Kidney epithelial cell (primary cell): ENCODE data around the gene PHB1. TPM values are rescaled to one million over a fixed set of nuclear protein-coding genes. Genes with fewer than 3 reads are reported as not detected.

Experiments used
- DNase-seq: peaks from one replicate; pipeline ENCODE4 v3.0.0-alpha.2; 2010; ENCODE audit warnings: low read depth
- H3K27me3 ChIP-seq: 2 replicates; pipeline ENCODE4 v1.6.0; 2011; ENCODE audit warnings: low read length; ENCODE audit not compliant: control insufficient read depth, insufficient read depth
- H3K36me3 ChIP-seq: 2 replicates; pipeline ENCODE4 v1.5.1; 2011; ENCODE audit warnings: low read length; ENCODE audit not compliant: control insufficient read depth, insufficient read depth
- H3K4me3 ChIP-seq: 2 replicates; pipeline ENCODE4 v1.5.1; 2011; ENCODE audit warnings: low read depth, mild to moderate bottlenecking, control low read depth, low read length
- total RNA-seq: library from RNA; depleted of rRNA; stranded (reverse); fragments of >200 nt; gene quantifications from 2 replicates; pipeline ENCODE4 v1.2.3, GENCODE V29; 2015
- TF ChIP-seq, protein P1 (sequence below): IDR thresholded peaks from 2 replicates; pipeline ENCODE4 v1.5.1; 2011; ENCODE audit warnings: mild to moderate bottlenecking, moderate library complexity, low read length, control low read depth, inconsistent platforms; ENCODE audit not compliant: insufficient read depth, poor library complexity, severe bottlenecking

Gene PHB1
- total RNA-seq, 1 donor from 2014 or later = 143 TPM

DNA sequence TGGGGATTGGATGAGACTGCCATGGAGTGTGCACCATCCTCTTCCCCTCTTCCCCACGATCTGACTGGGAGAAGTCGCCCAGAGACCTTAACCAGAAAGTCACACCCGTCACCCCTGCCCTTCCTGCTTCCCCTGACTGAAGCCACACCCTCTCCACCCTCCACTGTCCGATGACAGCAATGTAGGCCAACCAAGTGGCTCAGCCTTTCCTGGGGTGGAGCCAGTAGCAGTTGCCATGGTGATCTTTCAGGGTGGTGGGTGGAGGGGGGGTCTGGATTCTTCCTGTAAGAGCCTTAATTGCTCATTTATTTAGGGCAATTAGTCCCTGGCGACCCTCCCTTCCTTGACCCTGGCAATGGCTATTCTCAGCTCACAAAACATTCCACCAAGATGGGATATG, 37.5 kb upstream of the PHB1 start:
- H3K4me3 ChIP-seq = no peak overlapping the region
- peaks cover 4% of the 10 kb centered on the region for H3K27me3 ChIP-seq
- no peaks in the 10 kb centered on the region for H3K36me3 ChIP-seq
- TF ChIP-seq, protein P1, sequence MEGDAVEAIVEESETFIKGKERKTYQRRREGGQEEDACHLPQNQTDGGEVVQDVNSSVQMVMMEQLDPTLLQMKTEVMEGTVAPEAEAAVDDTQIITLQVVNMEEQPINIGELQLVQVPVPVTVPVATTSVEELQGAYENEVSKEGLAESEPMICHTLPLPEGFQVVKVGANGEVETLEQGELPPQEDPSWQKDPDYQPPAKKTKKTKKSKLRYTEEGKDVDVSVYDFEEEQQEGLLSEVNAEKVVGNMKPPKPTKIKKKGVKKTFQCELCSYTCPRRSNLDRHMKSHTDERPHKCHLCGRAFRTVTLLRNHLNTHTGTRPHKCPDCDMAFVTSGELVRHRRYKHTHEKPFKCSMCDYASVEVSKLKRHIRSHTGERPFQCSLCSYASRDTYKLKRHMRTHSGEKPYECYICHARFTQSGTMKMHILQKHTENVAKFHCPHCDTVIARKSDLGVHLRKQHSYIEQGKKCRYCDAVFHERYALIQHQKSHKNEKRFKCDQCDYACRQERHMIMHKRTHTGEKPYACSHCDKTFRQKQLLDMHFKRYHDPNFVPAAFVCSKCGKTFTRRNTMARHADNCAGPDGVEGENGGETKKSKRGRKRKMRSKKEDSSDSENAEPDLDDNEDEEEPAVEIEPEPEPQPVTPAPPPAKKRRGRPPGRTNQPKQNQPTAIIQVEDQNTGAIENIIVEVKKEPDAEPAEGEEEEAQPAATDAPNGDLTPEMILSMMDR = no peak
- no peak for DNase-seq

GRCh38 chr17:49450735-49451134, 36.1 kb upstream of the PHB1 start:
- H3K4me3 ChIP-seq = no peak overlapping the region
- H3K36me3 ChIP-seq = no peaks in the 10 kb centered on the region
- DNase-seq = no peak
- TF ChIP-seq, protein P1 = no peak
- peaks cover 6% of the 10 kb centered on the region for H3K27me3 ChIP-seq

DNA sequence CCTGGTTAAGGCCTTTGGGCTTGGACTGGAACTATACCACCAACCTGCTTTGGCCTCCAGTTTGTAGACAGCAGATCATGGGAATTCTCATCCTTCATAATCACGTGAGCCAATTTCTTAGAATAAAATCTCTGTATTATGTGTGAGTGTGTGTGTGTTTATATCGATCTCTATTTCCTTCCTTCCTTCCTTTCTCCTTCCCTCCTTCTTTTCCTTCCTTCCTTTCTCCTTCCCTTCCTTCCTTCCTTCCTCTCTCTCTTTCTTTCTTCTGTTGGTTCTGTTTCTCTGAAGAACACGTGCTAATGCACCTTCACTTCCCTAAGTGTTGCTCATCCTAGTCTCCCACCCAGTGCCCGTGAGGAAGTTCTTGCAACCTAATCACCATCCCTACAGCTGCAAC, 35.5 kb upstream of the PHB1 start:
- no peaks in the 10 kb centered on the region for H3K36me3 ChIP-seq
- TF ChIP-seq, protein P1 = no peak
- peaks cover 8% of the 10 kb centered on the region for H3K27me3 ChIP-seq
- no peak overlapping the region for H3K4me3 ChIP-seq
- DNase-seq = no peak

DNA sequence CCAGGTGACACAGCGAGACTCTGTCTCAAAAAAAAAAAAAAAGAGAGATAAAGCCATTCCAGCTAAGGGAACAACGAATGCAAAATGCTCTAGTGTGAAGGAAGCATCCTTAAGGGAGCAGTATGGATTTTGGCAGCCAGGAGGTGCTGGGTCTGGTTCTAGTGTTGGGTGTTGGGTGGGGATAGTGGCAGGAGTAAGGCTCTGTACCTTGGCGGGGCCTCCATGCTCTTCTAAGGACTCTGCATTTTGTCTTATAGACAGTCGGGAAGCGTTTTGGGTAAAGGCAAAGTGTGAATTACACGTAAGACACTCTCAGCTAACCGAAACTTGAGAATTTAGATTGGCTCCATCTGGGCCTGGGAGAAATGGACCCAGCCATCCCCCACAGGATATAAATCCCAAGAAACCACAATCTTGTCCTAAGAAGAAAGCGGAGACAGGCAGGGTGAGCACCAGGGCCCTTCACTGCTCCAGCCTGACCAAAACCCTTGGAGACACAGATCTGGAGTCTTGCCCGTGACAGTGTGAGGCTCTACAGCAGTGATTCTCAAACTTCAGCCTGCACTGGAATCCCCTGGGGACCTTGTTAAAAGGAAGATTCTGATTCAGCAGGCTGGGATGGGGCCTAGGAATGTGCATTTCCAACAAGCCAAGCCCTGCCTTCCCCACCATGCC, 33.1 kb upstream of the PHB1 start:
- H3K4me3 ChIP-seq = no peak overlapping the region
- peaks cover 14% of the 10 kb centered on the region for H3K27me3 ChIP-seq
- H3K36me3 ChIP-seq = no peaks in the 10 kb centered on the region
- DNase-seq = no peak
- TF ChIP-seq, protein P1 = no peak

DNA sequence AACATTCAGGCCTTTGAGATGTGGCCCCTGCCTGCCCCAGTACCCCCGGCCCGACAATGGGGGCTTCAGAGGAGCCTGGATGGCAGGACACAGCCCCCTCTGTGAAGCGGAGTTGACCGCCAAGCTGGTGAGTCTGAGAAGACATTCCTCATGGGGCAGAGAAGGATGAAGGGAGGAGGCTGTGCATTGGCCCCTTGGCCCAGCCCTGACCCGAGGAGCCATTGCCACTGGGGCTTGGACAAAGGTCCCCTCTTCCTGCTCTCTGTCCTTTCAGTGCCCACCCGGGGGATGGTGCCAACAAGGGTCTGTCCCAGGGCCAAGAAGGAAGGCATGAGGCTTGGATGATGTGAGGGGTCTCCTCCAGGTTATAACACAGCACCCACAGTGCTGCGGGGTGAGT, 30.9 kb upstream of the PHB1 start:
- TF ChIP-seq, protein P1 = no peak
- no peak for DNase-seq
- Histone ChIP-seq H3K4me3 (no peak overlapping the region), H3K36me3 (no peaks in the 10 kb centered on the region), H3K27me3 (peaks cover 22% of the 10 kb centered on the region)

- Histone ChIP-seq H3K27me3 (peaks cover 27% of the 10 kb centered on the region), H3K4me3 (no peak overlapping the region), H3K36me3 (no peaks in the 10 kb centered on the region)
- TF ChIP-seq, protein P1 = no peak
- no peak for DNase-seq
These were observed 29.7 kb upstream of the PHB1 start for GRCh38 chr17:49444384-49444783.
